Cardiac muscle cell (in vitro differentiated cells and primary cell): ENCODE results near the gene GCK. TPM values are rescaled to one million over a fixed set of nuclear protein-coding genes. Genes with fewer than 3 reads are reported as not detected.

Source experiments
- DNase-seq, 2 donors: peaks; one replicate each; pipeline versions ENCODE4 v3.0.0 to v3.0.0-alpha.2; 2010 to 2017; ENCODE audit warnings: low read depth in 1 of 2, low spot score in 1 of 2
- H3K27ac ChIP-seq: fragments of 200-600 bp; sonication (generic); 2 replicates; pipeline ENCODE4 v1.5.1; 2016
- H3K27me3 ChIP-seq: fragments of 200-600 bp; sonication (generic); 2 replicates; pipeline ENCODE4 v1.6.0; 2016; ENCODE audit warnings: control low read depth
- H3K36me3 ChIP-seq: fragments of 200-600 bp; sonication (generic); 2 replicates; pipeline ENCODE4 v1.5.1; 2016; ENCODE audit warnings: control low read depth
- H3K4me1 ChIP-seq: fragments of 200-600 bp; sonication (generic); 2 replicates; pipeline ENCODE4 v1.8.1; 2017; ENCODE audit warnings: low read depth, mild to moderate bottlenecking, mixed run types
- H3K4me3 ChIP-seq: fragments of 200-600 bp; sonication (generic); 2 replicates; pipeline ENCODE4 v1.5.1; 2016; ENCODE audit warnings: mild to moderate bottlenecking
- H3K9me3 ChIP-seq: fragments of 200-600 bp; sonication (generic); 2 replicates; pipeline ENCODE4 v1.5.1; 2017; ENCODE audit warnings: low read depth, mild to moderate bottlenecking, control low read depth
- polyA plus RNA-seq: library from polyadenylated mRNA; unstranded; fragments of >200 nt; fragmentation: Nextera tagmentation; extraction: Ambion mirVana; gene quantifications from 2 replicates; pipeline ENCODE4 v1.2.1, GENCODE V29; 2016
- total RNA-seq: library from RNA; depleted of rRNA; stranded (reverse); fragments of >200 nt; gene quantifications from 2 replicates; pipeline ENCODE4 v1.2.3, GENCODE V29; 2016
- TF ChIP-seq, protein P1 (sequence below): IDR thresholded peaks from 2 replicates; pipeline ENCODE4 v1.5.1; 2012; ENCODE audit warnings: low read depth, mild to moderate bottlenecking, low read length

Gene GCK
- total and polyA plus RNA-seq, 2 experiments from 2014 or later: 26.7 to 46.4 TPM

DNA sequence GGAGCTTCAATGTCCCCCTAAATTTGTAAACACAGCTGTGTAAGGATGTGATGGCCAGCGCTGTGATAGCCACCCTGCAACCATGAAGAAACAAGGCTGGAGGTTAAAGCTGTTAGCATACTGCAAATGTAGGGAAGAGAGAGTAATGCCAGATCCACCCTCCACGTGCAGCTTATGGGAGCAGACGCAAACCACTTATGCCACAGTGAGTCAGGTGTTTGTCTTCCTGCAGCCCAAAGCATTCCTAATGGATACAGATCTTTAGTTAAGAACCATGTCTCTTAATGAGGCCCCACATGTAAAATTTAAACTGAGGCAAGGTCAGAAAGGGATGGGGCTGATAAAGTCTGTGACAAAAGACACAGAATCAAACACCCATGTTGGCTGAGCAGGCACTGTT is 34.5 kb downstream of the GCK start:
- Histone ChIP-seq H3K4me1 (peaks cover 9% of the 10 kb centered on the region), H3K27ac (no peak overlapping the region), H3K9me3 (no peaks in the 10 kb centered on the region), H3K36me3 (no peaks in the 10 kb centered on the region), H3K27me3 (no peaks in the 10 kb centered on the region), H3K4me3 (no peak overlapping the region)
- DNase-seq: no peak
- TF ChIP-seq, protein P1, sequence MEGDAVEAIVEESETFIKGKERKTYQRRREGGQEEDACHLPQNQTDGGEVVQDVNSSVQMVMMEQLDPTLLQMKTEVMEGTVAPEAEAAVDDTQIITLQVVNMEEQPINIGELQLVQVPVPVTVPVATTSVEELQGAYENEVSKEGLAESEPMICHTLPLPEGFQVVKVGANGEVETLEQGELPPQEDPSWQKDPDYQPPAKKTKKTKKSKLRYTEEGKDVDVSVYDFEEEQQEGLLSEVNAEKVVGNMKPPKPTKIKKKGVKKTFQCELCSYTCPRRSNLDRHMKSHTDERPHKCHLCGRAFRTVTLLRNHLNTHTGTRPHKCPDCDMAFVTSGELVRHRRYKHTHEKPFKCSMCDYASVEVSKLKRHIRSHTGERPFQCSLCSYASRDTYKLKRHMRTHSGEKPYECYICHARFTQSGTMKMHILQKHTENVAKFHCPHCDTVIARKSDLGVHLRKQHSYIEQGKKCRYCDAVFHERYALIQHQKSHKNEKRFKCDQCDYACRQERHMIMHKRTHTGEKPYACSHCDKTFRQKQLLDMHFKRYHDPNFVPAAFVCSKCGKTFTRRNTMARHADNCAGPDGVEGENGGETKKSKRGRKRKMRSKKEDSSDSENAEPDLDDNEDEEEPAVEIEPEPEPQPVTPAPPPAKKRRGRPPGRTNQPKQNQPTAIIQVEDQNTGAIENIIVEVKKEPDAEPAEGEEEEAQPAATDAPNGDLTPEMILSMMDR: no peak

DNA sequence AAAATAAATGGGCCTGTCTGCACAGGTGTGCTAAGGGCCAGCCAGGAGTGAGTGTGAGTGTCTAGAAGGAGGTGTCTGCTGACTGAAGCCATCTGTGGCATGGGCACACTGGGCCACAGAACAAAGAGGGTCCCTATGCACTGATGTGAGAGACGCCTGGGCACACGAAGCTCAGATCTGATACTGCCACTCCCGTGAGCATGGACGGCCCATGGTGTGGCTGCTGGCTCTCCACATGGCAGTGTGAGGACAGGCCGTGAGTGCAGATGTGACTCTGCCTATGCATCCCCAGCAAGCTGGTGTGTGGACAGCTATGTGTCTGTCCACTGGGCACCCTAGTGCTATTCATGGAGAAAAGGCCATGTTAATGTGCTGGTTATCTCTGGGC is 35.3 kb downstream of the GCK start:
- Histone ChIP-seq H3K27ac (no peak overlapping the region), H3K4me3 (no peak overlapping the region), H3K36me3 (no peaks in the 10 kb centered on the region), H3K9me3 (no peaks in the 10 kb centered on the region), H3K4me1 (peaks cover 9% of the 10 kb centered on the region), H3K27me3 (no peaks in the 10 kb centered on the region)
- TF ChIP-seq, protein P1: no peak
- DNase-seq: no peak

DNA sequence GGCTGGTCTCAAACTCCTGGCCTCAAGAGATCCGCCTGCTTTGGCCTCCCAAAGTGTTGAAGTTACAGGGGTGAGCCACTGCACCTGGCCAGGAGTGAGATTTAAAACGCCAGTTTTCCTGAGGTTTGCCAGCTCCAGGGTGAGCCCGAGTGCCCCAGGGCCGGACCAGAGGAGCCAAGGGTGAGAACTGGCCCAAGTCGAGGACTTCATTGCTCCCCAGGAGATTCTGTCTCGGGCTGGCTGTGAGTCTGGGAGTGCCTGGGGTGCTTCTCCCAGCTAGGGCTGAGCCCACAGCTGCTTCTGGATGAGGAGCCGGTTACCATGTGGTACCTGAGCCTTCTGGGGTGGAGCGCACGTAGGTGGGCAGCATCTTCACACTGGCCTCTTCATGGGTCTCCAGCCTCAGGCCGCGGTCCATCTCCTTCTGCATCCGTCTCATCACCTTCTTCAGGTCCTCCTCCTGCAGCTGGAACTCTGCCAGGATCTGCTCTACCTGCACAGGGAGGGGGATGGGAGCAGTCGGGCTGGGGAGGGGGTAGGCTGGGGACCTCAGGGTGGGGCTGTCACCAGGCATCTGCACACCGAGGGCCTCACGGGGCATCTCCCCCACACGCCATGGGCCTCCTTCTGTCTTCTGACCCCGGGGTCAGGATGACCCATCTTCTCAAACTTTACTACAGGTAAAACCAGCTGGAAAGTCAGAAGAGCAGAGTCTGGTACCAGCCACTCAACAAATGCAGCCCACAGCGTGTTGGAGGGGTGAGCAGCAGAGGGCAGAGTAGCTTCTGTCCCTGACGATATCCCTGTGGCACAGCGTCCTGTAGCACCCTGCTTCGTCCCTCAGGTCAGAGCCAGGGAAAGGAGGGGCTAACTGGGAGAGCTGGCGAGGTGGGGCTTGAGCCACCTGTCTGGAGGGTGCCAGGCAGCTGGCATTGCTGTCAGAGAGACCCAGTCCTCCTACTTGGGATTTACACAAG is 36.0 kb downstream of the GCK start:
- H3K27ac ChIP-seq: no peak overlapping the region
- TF ChIP-seq, protein P1: no peak
- no peak for DNase-seq
- no peaks in the 10 kb centered on the region for H3K27me3 ChIP-seq
- no peaks in the 10 kb centered on the region for H3K9me3 ChIP-seq
- H3K36me3 ChIP-seq: no peaks in the 10 kb centered on the region
- peaks cover 9% of the 10 kb centered on the region for H3K4me1 ChIP-seq
- no peak overlapping the region for H3K4me3 ChIP-seq

DNA sequence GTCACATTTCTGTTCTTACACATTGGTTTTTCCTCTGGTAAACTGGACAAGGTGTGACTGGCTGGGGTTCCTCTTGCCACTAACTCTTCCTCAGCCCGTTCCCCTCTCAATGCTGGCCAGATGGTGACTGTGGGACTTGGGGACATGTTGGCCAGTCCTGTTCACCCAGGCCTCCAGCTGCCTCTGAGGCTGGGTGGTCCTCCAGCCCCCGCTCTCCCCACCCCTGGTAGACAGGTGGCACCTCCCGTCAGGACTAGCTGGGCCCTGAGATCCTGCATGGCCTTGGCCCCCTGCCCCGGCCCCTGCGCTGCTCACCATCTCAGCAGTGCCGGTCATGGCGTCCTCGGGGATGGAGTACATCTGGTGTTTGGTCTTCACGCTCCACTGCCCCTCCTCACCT is 37.3 kb downstream of the GCK start:
- Histone ChIP-seq H3K27me3 (no peaks in the 10 kb centered on the region), H3K9me3 (no peaks in the 10 kb centered on the region), H3K27ac (no peak overlapping the region), H3K4me1 (peaks cover 18% of the 10 kb centered on the region), H3K4me3 (no peak overlapping the region), H3K36me3 (no peaks in the 10 kb centered on the region)
- no peak for DNase-seq
- TF ChIP-seq, protein P1: no peak

DNA sequence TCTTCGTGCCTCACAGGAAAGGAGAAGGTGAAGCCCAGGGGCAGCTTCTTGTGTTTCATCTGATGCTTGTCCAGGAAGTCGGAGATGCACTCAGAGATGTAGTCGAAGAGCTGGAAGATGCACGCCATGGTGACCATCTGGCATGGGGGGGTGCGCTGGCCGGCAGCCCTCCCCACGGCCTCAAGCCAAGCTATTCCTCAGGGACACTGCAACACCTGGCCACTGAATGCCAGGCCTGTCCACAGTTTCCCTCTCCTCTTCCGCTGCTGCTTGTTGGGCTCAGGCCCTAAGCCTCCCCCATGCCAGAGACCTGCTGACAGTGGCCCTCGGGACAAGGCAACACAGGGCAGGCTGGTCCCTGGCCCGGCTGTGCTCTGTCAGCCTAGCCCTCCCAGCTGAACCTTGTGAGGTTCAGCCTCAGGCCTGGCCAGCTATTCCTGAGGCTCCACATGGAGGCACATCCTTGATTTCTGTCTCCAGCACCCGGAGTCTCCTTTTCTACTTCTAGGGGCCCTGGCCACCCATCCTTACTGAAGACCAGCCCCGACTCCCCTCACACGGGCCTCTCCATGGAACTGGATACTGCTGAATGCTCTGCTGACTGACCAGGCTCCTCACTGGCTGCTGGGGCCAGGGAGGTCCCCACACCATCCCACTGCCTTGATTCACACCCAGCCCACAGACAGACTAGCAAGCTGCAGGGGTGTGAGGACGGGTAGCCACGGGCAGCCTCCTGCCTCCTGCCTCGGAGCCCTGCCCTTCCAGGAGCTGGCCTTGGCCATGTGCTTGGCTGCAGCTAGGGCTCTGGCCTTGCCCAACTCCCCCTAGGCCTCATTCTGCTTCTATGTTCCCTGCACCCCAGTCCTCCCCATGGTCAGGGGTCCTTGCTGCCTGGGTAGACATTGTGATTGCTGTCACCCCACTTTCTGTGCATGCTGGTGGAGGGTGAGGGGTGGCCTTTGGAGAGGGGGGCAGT is 38.0 kb downstream of the GCK start:
- H3K36me3 ChIP-seq: no peaks in the 10 kb centered on the region
- H3K9me3 ChIP-seq: no peaks in the 10 kb centered on the region
- no peak overlapping the region for H3K27ac ChIP-seq
- H3K27me3 ChIP-seq: no peaks in the 10 kb centered on the region
- DNase-seq: no peak
- no peak overlapping the region for H3K4me3 ChIP-seq
- peaks cover 18% of the 10 kb centered on the region for H3K4me1 ChIP-seq
- TF ChIP-seq, protein P1: no peak
